GM23248 (cell line): ENCODE data around the gene C10orf71.

Experiments
- EZH2 ChIP-seq: fragments of 200-600 bp; sonication (generic); IDR thresholded peaks from 2 replicates; pipeline ENCODE4 v1.6.1; 2018; ENCODE audit warnings: antibody characterized with exemption, mild to moderate bottlenecking; ENCODE audit not compliant: insufficient read depth, poor library complexity, severe bottlenecking
- EZH2phosphoT487 ChIP-seq: fragments of 200-600 bp; sonication (generic); IDR thresholded peaks from 2 replicates; pipeline ENCODE4 v1.6.1; 2018; ENCODE audit warnings: antibody characterized with exemption, moderate library complexity, mild to moderate bottlenecking, low read depth; ENCODE audit not compliant: insufficient read depth

- TF ChIP-seq EZH2: no peak
- no peak for TF ChIP-seq EZH2phosphoT487
Measured at GRCh38 chr10:49365675-49366415, 66.9 kb downstream of the C10orf71 start.
